ENCODE measurements around the gene FARP2.

DNA sequence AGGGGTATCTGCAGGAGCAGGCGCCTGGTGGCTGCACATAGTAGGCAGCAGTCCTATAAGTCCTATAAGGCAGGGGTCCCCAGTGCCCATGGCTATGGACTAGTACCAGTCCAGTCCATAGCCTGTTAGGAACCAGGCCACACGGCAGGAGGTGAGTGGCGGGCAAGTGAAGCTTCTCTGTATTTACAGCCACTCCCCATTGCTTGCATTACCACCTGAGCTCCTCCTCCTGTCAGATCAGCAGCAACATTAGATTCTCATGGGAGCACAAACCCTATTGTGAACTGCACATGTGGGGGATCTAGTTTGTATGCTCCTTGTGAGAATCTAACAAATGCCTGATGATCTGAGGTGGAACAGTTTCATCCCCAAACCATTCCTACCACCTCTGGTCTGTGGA, 119.2 kb downstream of the FARP2 start:
- no peak for TF ChIP-seq EZH2 (IDR thresholded peaks at IDR 0.05; ENCODE audit: borderline replicate concordance, low read length)
- TF ChIP-seq, protein P1, sequence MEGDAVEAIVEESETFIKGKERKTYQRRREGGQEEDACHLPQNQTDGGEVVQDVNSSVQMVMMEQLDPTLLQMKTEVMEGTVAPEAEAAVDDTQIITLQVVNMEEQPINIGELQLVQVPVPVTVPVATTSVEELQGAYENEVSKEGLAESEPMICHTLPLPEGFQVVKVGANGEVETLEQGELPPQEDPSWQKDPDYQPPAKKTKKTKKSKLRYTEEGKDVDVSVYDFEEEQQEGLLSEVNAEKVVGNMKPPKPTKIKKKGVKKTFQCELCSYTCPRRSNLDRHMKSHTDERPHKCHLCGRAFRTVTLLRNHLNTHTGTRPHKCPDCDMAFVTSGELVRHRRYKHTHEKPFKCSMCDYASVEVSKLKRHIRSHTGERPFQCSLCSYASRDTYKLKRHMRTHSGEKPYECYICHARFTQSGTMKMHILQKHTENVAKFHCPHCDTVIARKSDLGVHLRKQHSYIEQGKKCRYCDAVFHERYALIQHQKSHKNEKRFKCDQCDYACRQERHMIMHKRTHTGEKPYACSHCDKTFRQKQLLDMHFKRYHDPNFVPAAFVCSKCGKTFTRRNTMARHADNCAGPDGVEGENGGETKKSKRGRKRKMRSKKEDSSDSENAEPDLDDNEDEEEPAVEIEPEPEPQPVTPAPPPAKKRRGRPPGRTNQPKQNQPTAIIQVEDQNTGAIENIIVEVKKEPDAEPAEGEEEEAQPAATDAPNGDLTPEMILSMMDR (conservative IDR thresholded peaks at IDR 0.05 in 1 of 2, IDR thresholded peaks at IDR 0.05 in 1 of 2; ENCODE audit: extremely low read depth in 1 of 2, insufficient read depth in 1 of 2, low read depth in 1 of 2, low read length in 2 of 2), result no peak
